DMS 273 (cell line): Measurements from ENCODE around the gene CIT.

Experiments used
- DNase-seq: peaks from one replicate; lab custom pipeline; 2025; ENCODE audit not compliant: unreplicated experiment; lab: John Stamatoyannopoulos, UW

Gene CIT

GRCh38 chr12:119857041-119857591 is 20.0 kb downstream of the CIT start:
- no peak for DNase-seq

- DNase-seq, result no peak
Observed at GRCh38 chr12:119850330-119850729, 26.8 kb downstream of the CIT start.

GRCh38 chr12:119843100-119843499 is 34.0 kb downstream of the CIT start:
- DNase-seq, result peak; percentile 93

GRCh38 chr12:119842380-119842779 is 34.7 kb downstream of the CIT start:
- DNase-seq, result no peak

- DNase-seq, result no peak
Observed at GRCh38 chr12:119841433-119842210, 35.5 kb downstream of the CIT start.

GRCh38 chr12:119840582-119840981 is 36.5 kb downstream of the CIT start:
- DNase-seq, result peak; percentile 13

GRCh38 chr12:119840168-119840567 is 37.0 kb downstream of the CIT start:
- DNase-seq, result no peak

GRCh38 chr12:119838826-119839600 is 38.1 kb downstream of the CIT start:
- DNase-seq, result no peak

GRCh38 chr12:119836781-119837180 is 40.3 kb downstream of the CIT start:
- DNase-seq, result no peak

- no peak for DNase-seq
Observed at GRCh38 chr12:119835068-119835467, 42.1 kb downstream of the CIT start.

GRCh38 chr12:119829439-119829838 is 47.7 kb downstream of the CIT start:
- DNase-seq, result no peak

- no peak for DNase-seq
Observed at GRCh38 chr12:119828300-119828699, 48.8 kb downstream of the CIT start.

- DNase-seq, result no peak
Observed at GRCh38 chr12:119827760-119828159, 49.4 kb downstream of the CIT start.

- peak; percentile 7 for DNase-seq
Observed at GRCh38 chr12:119826661-119827445, 50.3 kb downstream of the CIT start.

GRCh38 chr12:119825262-119825661 is 51.9 kb downstream of the CIT start:
- no peak for DNase-seq

- DNase-seq, result no peak
Observed at GRCh38 chr12:119822046-119822445, 55.1 kb downstream of the CIT start.

- DNase-seq, result no peak
Observed at GRCh38 chr12:119819322-119819721, 57.8 kb downstream of the CIT start.

GRCh38 chr12:119817546-119818343 is 59.4 kb downstream of the CIT start:
- no peak for DNase-seq

- no peak for DNase-seq
Observed at GRCh38 chr12:119809023-119809422, 68.1 kb downstream of the CIT start.

- no peak for DNase-seq
Observed at GRCh38 chr12:119808441-119808840, 68.7 kb downstream of the CIT start.
